H1 (cell line): ENCODE data around the gene ERCC1. TPM values are rescaled to one million over a fixed set of nuclear protein-coding genes. Genes with fewer than 3 reads are reported as not detected.

Experiments
- CTCF ChIA-PET: fragments of 300-600 bp; sonication (Branson Sonifier 250); formaldehyde crosslinking; loops from one replicate; lab custom pipeline; 2021; ENCODE audit not compliant: partially characterized antibody; lab: Charles Lee
- POLR2A ChIA-PET: fragments of 300-600 bp; sonication (Branson Sonifier 250); formaldehyde crosslinking; loops from one replicate; lab custom pipeline; 2021; ENCODE audit warnings: inconsistent platforms; ENCODE audit not compliant: partially characterized antibody; lab: Charles Lee
- DNase-seq, 2 experiments: peaks; one replicate each; pipeline versions ENCODE4 v3.0.0 to v3.0.0-alpha.2; 2010 to 2022; ENCODE audit warnings: low spot score in 2 of 2, low read depth in 1 of 2, mixed read lengths in 1 of 2
- FAIRE-seq: peaks from 2 replicates; lab custom pipeline; 2011; peaks lifted over from hg19 to GRCh38; lab: Jason Lieb, UNC
- H2AFZ ChIP-seq: 2 replicates; pipeline ENCODE4 v1.8.1; 2012; ENCODE audit warnings: low read length, inconsistent platforms
- H2AK5ac ChIP-seq: 2 replicates; pipeline ENCODE4 v1.6.1; 2013; ENCODE audit warnings: low read depth, low read length
- H2BK120ac ChIP-seq: replicated peaks from 2 replicates; pipeline ENCODE3; 2013; ENCODE audit warnings: low read depth, low read length, inconsistent platforms
- H2BK12ac ChIP-seq: 2 replicates; pipeline ENCODE4 v1.6.1; 2013; ENCODE audit warnings: low read depth, low read length
- H2BK15ac ChIP-seq: 2 replicates; pipeline ENCODE4 v1.6.1; 2013; ENCODE audit warnings: low read length
- H2BK20ac ChIP-seq: 2 replicates; pipeline ENCODE4 v1.6.1; 2013; ENCODE audit warnings: low read length
- H2BK5ac ChIP-seq: 2 replicates; pipeline ENCODE4 v1.6.1; 2013; ENCODE audit warnings: low read depth, low read length
- H3K14ac ChIP-seq: 2 replicates; pipeline ENCODE4 v1.6.1; 2013; ENCODE audit warnings: inconsistent platforms; ENCODE audit not compliant: insufficient read length
- H3K18ac ChIP-seq: 2 replicates; pipeline ENCODE4 v1.6.1; 2013; ENCODE audit warnings: low read length; ENCODE audit errors: extremely low read depth
- H3K23ac ChIP-seq: 2 replicates; pipeline ENCODE4 v1.6.1; 2013; ENCODE audit warnings: inconsistent platforms; ENCODE audit not compliant: insufficient read length
- H3K23me2 ChIP-seq: 2 replicates; pipeline ENCODE4 v1.6.1; 2013; ENCODE audit warnings: low read depth, low read length
- H3K27ac ChIP-seq: 2 replicates; pipeline ENCODE4 v1.6.1; 2011; ENCODE audit warnings: low read depth, low read length, inconsistent platforms
- H3K27me3 ChIP-seq, 4 experiments: replicated peaks in 1 of 4; 1 replicate in 1 of 4; 2 replicates in 3 of 4; pipeline versions ENCODE4 v1.6.1 to v1.8.1; 2011 to 2013; ENCODE audit warnings: low read length in 3 of 4, mild to moderate bottlenecking in 3 of 4, inconsistent platforms in 2 of 4, mixed read lengths in 2 of 4, moderate library complexity in 1 of 4; ENCODE audit not compliant: control insufficient read depth in 3 of 4, insufficient read depth in 3 of 4; ENCODE audit errors: extremely low read depth in 1 of 4
- H3K36me3 ChIP-seq, 4 experiments: 2 replicates each; pipeline versions ENCODE4 v1.6.1 to v1.8.1; 2011 to 2013; ENCODE audit warnings: mild to moderate bottlenecking in 4 of 4, low read length in 3 of 4, moderate library complexity in 2 of 4, control low read depth in 1 of 4, inconsistent platforms in 1 of 4; ENCODE audit not compliant: insufficient read depth in 4 of 4, control insufficient read depth in 2 of 4
- H3K4ac ChIP-seq: replicated peaks from 2 replicates; pipeline ENCODE3; 2013; ENCODE audit warnings: low read length, low read depth, mixed read lengths, inconsistent platforms; ENCODE audit not compliant: insufficient read length
- H3K4me1 ChIP-seq, 4 experiments: replicated peaks in 1 of 4; 1 replicate in 1 of 4; 2 replicates in 3 of 4; pipeline versions ENCODE4 v1.6.1 to v1.8.1; 2011 to 2013; ENCODE audit warnings: low read length in 3 of 4, inconsistent platforms in 2 of 4, mixed read lengths in 1 of 4; ENCODE audit not compliant: insufficient read depth in 4 of 4, control insufficient read depth in 3 of 4
- H3K4me2 ChIP-seq, 2 experiments: 2 replicates each; pipeline versions ENCODE4 v1.6.1 to v1.8.1; 2011 to 2013; ENCODE audit warnings: low read depth in 2 of 2, low read length in 2 of 2, control low read depth in 1 of 2, inconsistent platforms in 1 of 2, mild to moderate bottlenecking in 1 of 2; ENCODE audit not compliant: insufficient read depth in 1 of 2
- H3K4me3 ChIP-seq, 4 experiments: fragments of 200-600, 300-600 bp in 1 of 4; sonication (generic), shearing (Covaris generic), sonication (Bioruptor Twin) in 1 of 4; 2 replicates each; pipeline versions ENCODE4 v1.5.1 to v1.8.1; 2011 to 2016; ENCODE audit warnings: low read length in 4 of 4, low read depth in 3 of 4, control low read depth in 2 of 4, inconsistent platforms in 2 of 4, mild to moderate bottlenecking in 2 of 4, mixed read lengths in 1 of 4, moderate library complexity in 1 of 4; ENCODE audit not compliant: insufficient read depth in 2 of 4; ENCODE audit errors: extremely low read depth in 1 of 4
- H3K56ac ChIP-seq: replicated peaks from 2 replicates; pipeline ENCODE3; 2013; ENCODE audit warnings: low read depth, mild to moderate bottlenecking, mixed read lengths, low read length, inconsistent platforms; ENCODE audit not compliant: insufficient read length
- H3K79me1 ChIP-seq: 2 replicates; pipeline ENCODE4 v1.6.1; 2013; ENCODE audit warnings: low read depth, low read length, control low read depth
- H3K79me2 ChIP-seq, 2 experiments: 2 replicates each; pipeline versions ENCODE4 v1.6.1 to v1.8.1; 2012 to 2013; ENCODE audit warnings: low read length in 2 of 2, mild to moderate bottlenecking in 2 of 2, inconsistent platforms in 1 of 2; ENCODE audit not compliant: insufficient read depth in 2 of 2, control insufficient read depth in 1 of 2
- H3K9ac ChIP-seq, 4 experiments: replicated peaks in 1 of 4; 1 replicate in 1 of 4; 2 replicates in 3 of 4; pipeline versions ENCODE4 v1.6.1 to v1.8.1; 2011 to 2013; ENCODE audit warnings: low read depth in 3 of 4, low read length in 3 of 4, control low read depth in 2 of 4, mild to moderate bottlenecking in 2 of 4, moderate library complexity in 2 of 4, inconsistent platforms in 1 of 4; ENCODE audit errors: extremely low read depth in 1 of 4
- H3K9me3 ChIP-seq, 2 experiments: 2 replicates each; pipeline versions ENCODE4 v1.6.1 to v1.8.1; 2012 to 2013; ENCODE audit warnings: mild to moderate bottlenecking in 2 of 2, moderate library complexity in 2 of 2, control low read depth in 1 of 2, inconsistent platforms in 1 of 2, low read depth in 1 of 2, low read length in 1 of 2, mixed read lengths in 1 of 2; ENCODE audit not compliant: insufficient read depth in 2 of 2
- H4K20me1 ChIP-seq, 2 experiments: replicated peaks in 1 of 2; 2 replicates each; pipeline versions ENCODE3 to v1.8.1; 2011 to 2013; ENCODE audit warnings: inconsistent platforms in 2 of 2, low read length in 2 of 2, mild to moderate bottlenecking in 1 of 2; ENCODE audit not compliant: insufficient read depth in 2 of 2, control insufficient read depth in 1 of 2
- H4K5ac ChIP-seq: 2 replicates; pipeline ENCODE4 v1.6.1; 2013; ENCODE audit warnings: low read length, low read depth, mixed read lengths, inconsistent platforms; ENCODE audit not compliant: insufficient read length
- H4K8ac ChIP-seq: 2 replicates; pipeline ENCODE4 v1.8.0; 2013; ENCODE audit warnings: mild to moderate bottlenecking, moderate library complexity, low read length, inconsistent platforms; ENCODE audit not compliant: insufficient read depth; ENCODE audit errors: extremely low read depth
- H4K91ac ChIP-seq: replicated peaks from 2 replicates; pipeline ENCODE3; 2013; ENCODE audit warnings: low read length, mixed read lengths, inconsistent platforms; ENCODE audit not compliant: insufficient read length
- BACH1 ChIP-seq: IDR thresholded peaks from 2 replicates; pipeline ENCODE4 v1.6.1; 2012; ENCODE audit warnings: low read length, improper control_type of control experiment
- CEBPB ChIP-seq: IDR thresholded peaks from 2 replicates; pipeline ENCODE4 v1.6.1; 2012; ENCODE audit warnings: low read depth, low read length
- CHD1 ChIP-seq: IDR thresholded peaks from 2 replicates; pipeline ENCODE4 v1.6.1; 2012; ENCODE audit warnings: low read depth, low read length, improper control_type of control experiment
- EP300 ChIP-seq, 2 experiments: IDR thresholded peaks; 1 replicate in 1 of 2; 2 replicates in 1 of 2; pipeline ENCODE4 v1.6.1; 2011 to 2012; ENCODE audit warnings: low read depth in 2 of 2, low read length in 2 of 2, mild to moderate bottlenecking in 2 of 2, borderline replicate concordance in 1 of 2, inconsistent platforms in 1 of 2, moderate library complexity in 1 of 2
- HDAC2 ChIP-seq, 2 experiments: fragments of 300-600 bp in 1 of 2; sonication (generic) in 1 of 2; IDR thresholded peaks; 2 replicates each; pipeline ENCODE4 v1.6.1; 2011 to 2012; ENCODE audit warnings: low read depth in 2 of 2, low read length in 2 of 2, mild to moderate bottlenecking in 2 of 2, moderate library complexity in 2 of 2, borderline replicate concordance in 1 of 2, inconsistent platforms in 1 of 2
- JUND ChIP-seq: IDR thresholded peaks from 2 replicates; pipeline ENCODE4 v1.6.1; 2011; ENCODE audit warnings: mild to moderate bottlenecking, improper control_type of control experiment, low read length
- RFX5 ChIP-seq: IDR thresholded peaks from 2 replicates; pipeline ENCODE4 v1.6.1; 2011; ENCODE audit warnings: low read depth, low read length, improper control_type of control experiment, borderline replicate concordance
- RNF2 ChIP-seq: fragments of 200-900, 300-1000 bp; sonication (generic); IDR thresholded peaks from 2 replicates; pipeline ENCODE4 v1.7.1; 2016; ENCODE audit warnings: borderline replicate concordance, low read depth, mild to moderate bottlenecking, antibody characterized with exemption, low read length; ENCODE audit not compliant: poor library complexity, severe bottlenecking; ENCODE audit errors: missing control alignments
- WGBS, 2 experiments: shearing (Covaris generic) in 1 of 2; methylation state at CpG; one replicate each; pipeline versions ENCODE4 v1.1.6 to v1.1.7; 2013 to 2015; ENCODE audit warnings: low lambda C conversion rate in 2 of 2, mixed read lengths in 2 of 2, inconsistent platforms in 1 of 2, low coverage in 1 of 2, missing lambda C conversion rate in 1 of 2; ENCODE audit not compliant: insufficient replicate concordance in 2 of 2, insufficient coverage in 1 of 2, insufficient read length in 1 of 2; ENCODE audit errors: extremely low coverage in 1 of 2, missing lambda C conversion rate in 1 of 2; 5-methylcytosine and 5-hydroxymethylcytosine counted together
- polyA plus RNA-seq, 7 experiments: library from polyadenylated mRNA; depleted of rRNA in 3 of 7; stranded (reverse) in 5 of 7; unstranded in 2 of 7; fragments of >200 nt in 5 of 7; fragments of 200-250 nt in 2 of 7; gene quantifications; 1 replicate in 5 of 7; 2 replicates in 1 of 7; 4 replicates in 1 of 7; pipeline versions ENCODE4 v1.2.1 to v1.2.3, GENCODE V29; 2011 to 2013; ENCODE audit warnings: missing spikeins in 2 of 7, mixed read lengths in 2 of 7
- total RNA-seq: library from RNA; stranded (reverse); fragmentation: NEBNext Ultra II Directional; extraction: Animal tissue kit (Norgen Biotek cat#: 25700); gene quantifications from 2 replicates; pipeline ENCODE4 v1.2.1, GENCODE V29; 2021
- TF ChIP-seq, protein P1 (sequence below): IDR thresholded peaks from 2 replicates; pipeline ENCODE4 v1.6.1; 2012; ENCODE audit warnings: low read length, inconsistent platforms
- TF ChIP-seq, protein P2 (sequence below): IDR thresholded peaks from 2 replicates; pipeline ENCODE4 v1.6.1; 2012; ENCODE audit warnings: inconsistent platforms

The ERCC1 gene
- total and polyA plus RNA-seq, 2 of the 8 experiments (the other 6 are each of a cell fraction or from before 2014, with no cell fraction given), result 44.7 to 94.2 TPM

GRCh38 chr19:45446944-45447343 is 23.2 kb upstream of the ERCC1 start:
- H3K27me3 ChIP-seq, result peaks cover 0 to 17% (median 17%) of the 10 kb centered on the region in 4 experiments; a peak in 6 of 7 replicates
- 93% methylated on average over 6 of the region's 7 CpGs; no CpG with 5 or more reads in 1 of the 2 experiments for WGBS, 2 experiments
- TF ChIP-seq HDAC2 (IDR thresholded peaks at IDR 0.05; ENCODE audit: borderline replicate concordance in 1 of 2, low read depth in 2 of 2, low read length in 2 of 2) (no peak), RNF2 (no peak), CHD1 (no peak), EP300 (IDR thresholded peaks at IDR 0.05; ENCODE audit: borderline replicate concordance in 1 of 2, low read depth in 2 of 2, low read length in 2 of 2) (no peak), JUND (no peak), RFX5 (no peak), BACH1 (no peak), CEBPB (no peak)
- TF ChIP-seq, protein P1, sequence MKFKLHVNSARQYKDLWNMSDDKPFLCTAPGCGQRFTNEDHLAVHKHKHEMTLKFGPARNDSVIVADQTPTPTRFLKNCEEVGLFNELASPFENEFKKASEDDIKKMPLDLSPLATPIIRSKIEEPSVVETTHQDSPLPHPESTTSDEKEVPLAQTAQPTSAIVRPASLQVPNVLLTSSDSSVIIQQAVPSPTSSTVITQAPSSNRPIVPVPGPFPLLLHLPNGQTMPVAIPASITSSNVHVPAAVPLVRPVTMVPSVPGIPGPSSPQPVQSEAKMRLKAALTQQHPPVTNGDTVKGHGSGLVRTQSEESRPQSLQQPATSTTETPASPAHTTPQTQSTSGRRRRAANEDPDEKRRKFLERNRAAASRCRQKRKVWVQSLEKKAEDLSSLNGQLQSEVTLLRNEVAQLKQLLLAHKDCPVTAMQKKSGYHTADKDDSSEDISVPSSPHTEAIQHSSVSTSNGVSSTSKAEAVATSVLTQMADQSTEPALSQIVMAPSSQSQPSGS, result no peak
- TF ChIP-seq, protein P2, sequence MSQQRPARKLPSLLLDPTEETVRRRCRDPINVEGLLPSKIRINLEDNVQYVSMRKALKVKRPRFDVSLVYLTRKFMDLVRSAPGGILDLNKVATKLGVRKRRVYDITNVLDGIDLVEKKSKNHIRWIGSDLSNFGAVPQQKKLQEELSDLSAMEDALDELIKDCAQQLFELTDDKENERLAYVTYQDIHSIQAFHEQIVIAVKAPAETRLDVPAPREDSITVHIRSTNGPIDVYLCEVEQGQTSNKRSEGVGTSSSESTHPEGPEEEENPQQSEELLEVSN, result no peak

More at GRCh38 chr19:45446944-45447343, 23.2 kb upstream of the ERCC1 start:
- DNase-seq (no peak), FAIRE-seq (no peak)
- Histone ChIP-seq H4K8ac (no peak overlapping the region), H3K9me3 (no peaks in the 10 kb centered on the region), H3K18ac (no peak overlapping the region), H3K4me3 (no peak overlapping the region), H2AFZ (no peak overlapping the region), H4K5ac (no peak overlapping the region), H4K91ac (no peak overlapping the region), H3K79me1 (no peaks in the 10 kb centered on the region), H4K20me1 (no peaks in the 10 kb centered on the region), H3K56ac (no peak overlapping the region), H2BK12ac (no peak overlapping the region), H2BK120ac (no peak overlapping the region), H2BK20ac (no peak overlapping the region), H3K36me3 (no peaks in the 10 kb centered on the region), H2BK5ac (no peak overlapping the region), H3K4me1 (peaks cover 6 to 20% (median 11%) of the 10 kb centered on the region in 4 experiments), H3K23me2 (peaks cover 23% of the 10 kb centered on the region), H3K14ac (no peak overlapping the region), H3K79me2 (no peaks in the 10 kb centered on the region), H3K4me2 (no peak overlapping the region), H3K9ac (no peak overlapping the region), H3K23ac (no peak overlapping the region), H3K27ac (no peak overlapping the region), H2AK5ac (no peak overlapping the region), H3K4ac (no peak overlapping the region), H2BK15ac (no peak overlapping the region)
- ChIA-PET CTCF (interaction anchor here (1.0 to 6.3 kb wide), 10 partner anchors 8 to 195 kb away, joined by 3 to 145 read pairs (median 8); no protein-coding TSS in a partner anchor), POLR2A (interaction anchor here (1.6 kb wide), 1 partner anchor 20 kb away, joined by 9 read pairs; the partner anchor contains the start of gene FOSB)
